GM23338 (cell line): ENCODE measurements around the gene XKR8. TPM values are rescaled to one million over a fixed set of nuclear protein-coding genes. Genes with fewer than 3 reads are reported as not detected.

Experiments
- ATAC-seq: fragments of 200-7000 bp; cut with Tn5 transposase; 3 replicates; pipeline ENCODE4 v1.9.1; 2020
- DNase-seq: peaks from one replicate; pipeline ENCODE4 v3.0.0-alpha.2; 2015; ENCODE audit warnings: low spot score
- H2AFZ ChIP-seq: fragments of 200-600 bp; sonication (generic); 2 replicates; pipeline ENCODE4 v1.8.0; 2016; ENCODE audit warnings: antibody characterized with exemption, mild to moderate bottlenecking, moderate library complexity
- H3F3A ChIP-seq: fragments of 200-600 bp; sonication (generic); replicated peaks from 2 replicates; pipeline ENCODE4 v1.8.0; 2017; ENCODE audit warnings: antibody characterized with exemption, mixed run types, low read depth
- H3K27ac ChIP-seq: fragments of 200-600 bp; sonication (generic); 2 replicates; pipeline ENCODE4 v1.6.1; 2016; ENCODE audit warnings: low read depth
- H3K27me3 ChIP-seq: fragments of 200-600 bp; sonication (generic); 2 replicates; pipeline ENCODE4 v1.8.0; 2016; ENCODE audit warnings: mild to moderate bottlenecking, mixed run types, moderate library complexity; ENCODE audit not compliant: insufficient read depth
- H3K36me3 ChIP-seq: fragments of 200-600 bp; sonication (generic); 2 replicates; pipeline ENCODE4 v1.8.0; 2016; ENCODE audit warnings: mild to moderate bottlenecking; ENCODE audit not compliant: insufficient read depth
- H3K4me1 ChIP-seq: fragments of 200-600 bp; sonication (generic); 2 replicates; pipeline ENCODE4 v1.8.0; 2016; ENCODE audit warnings: mild to moderate bottlenecking, moderate library complexity; ENCODE audit not compliant: insufficient read depth
- H3K4me2 ChIP-seq: fragments of 200-600 bp; sonication (generic); 2 replicates; pipeline ENCODE4 v1.7.1; 2017; ENCODE audit warnings: mixed run types
- H3K4me3 ChIP-seq: fragments of 200-600 bp; sonication (generic); 2 replicates; pipeline ENCODE4 v1.6.1; 2016; ENCODE audit warnings: mixed run types
- H3K79me2 ChIP-seq: fragments of 200-600 bp; sonication (generic); replicated peaks from 2 replicates; pipeline ENCODE4 v1.8.0; 2017; ENCODE audit warnings: mild to moderate bottlenecking; ENCODE audit not compliant: insufficient read depth
- H3K9me2 ChIP-seq: fragments of 200-600 bp; sonication (generic); 2 replicates; pipeline ENCODE4 v1.8.0; 2017; ENCODE audit not compliant: insufficient read depth
- H4K20me1 ChIP-seq: fragments of 200-600 bp; sonication (generic); replicated peaks from 2 replicates; pipeline ENCODE4 v1.8.0; 2017; ENCODE audit warnings: mild to moderate bottlenecking; ENCODE audit not compliant: insufficient read depth
- H3K27ac Mint-ChIP-seq: 2 replicates; pipeline ENCODE4 v1.8.0; 2020; ENCODE audit warnings: inconsistent platforms, mild to moderate bottlenecking, moderate library complexity, mixed read lengths
- H3K27me3 Mint-ChIP-seq: 3 replicates; pipeline ENCODE4 v1.8.0; 2022; ENCODE audit warnings: low read depth, mild to moderate bottlenecking, moderate library complexity, mixed read lengths, inconsistent platforms; ENCODE audit not compliant: insufficient read depth, poor library complexity
- H3K36me3 Mint-ChIP-seq: 3 replicates; pipeline ENCODE4 v1.8.0; 2021; ENCODE audit warnings: low read depth, mild to moderate bottlenecking, inconsistent platforms, moderate library complexity, mixed read lengths
- H3K4me1 Mint-ChIP-seq: 3 replicates; pipeline ENCODE4 v1.8.0; 2020; ENCODE audit warnings: mild to moderate bottlenecking, inconsistent platforms, mixed read lengths
- H3K4me3 Mint-ChIP-seq: 3 replicates; pipeline ENCODE4 v1.8.0; 2021; ENCODE audit warnings: moderate library complexity, mild to moderate bottlenecking, inconsistent platforms, mixed read lengths
- H3K9me3 Mint-ChIP-seq: 3 replicates; pipeline ENCODE4 v1.8.0; 2020; ENCODE audit warnings: moderate library complexity, mild to moderate bottlenecking, inconsistent platforms, mixed read lengths
- CREB1 ChIP-seq: fragments of 250-450 bp; sonication (Bioruptor Pico); IDR thresholded peaks from 2 replicates; pipeline ENCODE4 v1.5.0; 2020; ENCODE audit warnings: low read depth, mild to moderate bottlenecking, moderate library complexity
- ETS1 ChIP-seq: IDR thresholded peaks from 2 replicates; pipeline ENCODE4 v1.6.1; 2016; ENCODE audit warnings: antibody characterized with exemption
- EZH2 ChIP-seq: fragments of 200-600 bp; sonication (generic); IDR thresholded peaks from one replicate; pipeline ENCODE4 v1.8.0; 2017; ENCODE audit warnings: antibody characterized with exemption, mild to moderate bottlenecking, low read depth; ENCODE audit not compliant: unreplicated experiment
- EZH2phosphoT487 ChIP-seq: fragments of 200-600 bp; sonication (generic); IDR thresholded peaks from one replicate; pipeline ENCODE4 v1.8.1; 2018; ENCODE audit warnings: antibody characterized with exemption; ENCODE audit not compliant: unreplicated experiment
- JUNB ChIP-seq: IDR thresholded peaks from one replicate; pipeline ENCODE4 v1.6.1; 2016; ENCODE audit warnings: antibody characterized with exemption; ENCODE audit not compliant: unreplicated experiment
- NANOG ChIP-seq: IDR thresholded peaks from 2 replicates; pipeline ENCODE4 v1.6.1; 2016; ENCODE audit warnings: antibody characterized with exemption, borderline replicate concordance
- STAT1 ChIP-seq: IDR thresholded peaks from one replicate; pipeline ENCODE4 v1.6.1; 2016; ENCODE audit warnings: antibody characterized with exemption; ENCODE audit not compliant: unreplicated experiment
- ZNF114 ChIP-seq: fragments of 250-450 bp; sonication (Bioruptor Pico); IDR thresholded peaks from 2 replicates; pipeline ENCODE4 v1.5.0; 2020; ENCODE audit warnings: mild to moderate bottlenecking, moderate library complexity
- ZNF331 ChIP-seq: fragments of 250-450 bp; sonication (Bioruptor Pico); IDR thresholded peaks from 2 replicates; pipeline ENCODE4 v1.5.0; 2020; ENCODE audit warnings: low read depth, mild to moderate bottlenecking, moderate library complexity
- polyA plus RNA-seq: library from polyadenylated mRNA; unstranded; fragments of >200 nt; fragmentation: Nextera tagmentation; extraction: Ambion mirVana; gene quantifications from 2 replicates; pipeline ENCODE4 v1.2.1, GENCODE V29; 2016
- total RNA-seq: library from RNA; depleted of rRNA; stranded (reverse); fragments of >200 nt; shearing (Covaris generic); gene quantifications from 2 replicates; pipeline ENCODE4 v1.2.3, GENCODE V29; 2014
- TF ChIP-seq, protein P1 (sequence below), 2 experiments: fragments of 200-600 bp in 1 of 2; sonication (generic) in 1 of 2; conservative IDR thresholded peaks; 2 replicates each; pipeline versions ENCODE4 v1.5.1 to v1.6.1; 2016 to 2017; ENCODE audit warnings: antibody characterized with exemption in 2 of 2, low read depth in 2 of 2, mild to moderate bottlenecking in 2 of 2, moderate library complexity in 1 of 2
- TF ChIP-seq, protein P2 (sequence below): fragments of 250-450 bp; sonication (Bioruptor Pico); IDR thresholded peaks from 2 replicates; pipeline ENCODE4 v1.5.0; 2020; ENCODE audit warnings: mild to moderate bottlenecking, moderate library complexity

XKR8 gene
- total and polyA plus RNA-seq, 2 experiments from 2014 or later = 8.2 to 13.1 TPM

DNA sequence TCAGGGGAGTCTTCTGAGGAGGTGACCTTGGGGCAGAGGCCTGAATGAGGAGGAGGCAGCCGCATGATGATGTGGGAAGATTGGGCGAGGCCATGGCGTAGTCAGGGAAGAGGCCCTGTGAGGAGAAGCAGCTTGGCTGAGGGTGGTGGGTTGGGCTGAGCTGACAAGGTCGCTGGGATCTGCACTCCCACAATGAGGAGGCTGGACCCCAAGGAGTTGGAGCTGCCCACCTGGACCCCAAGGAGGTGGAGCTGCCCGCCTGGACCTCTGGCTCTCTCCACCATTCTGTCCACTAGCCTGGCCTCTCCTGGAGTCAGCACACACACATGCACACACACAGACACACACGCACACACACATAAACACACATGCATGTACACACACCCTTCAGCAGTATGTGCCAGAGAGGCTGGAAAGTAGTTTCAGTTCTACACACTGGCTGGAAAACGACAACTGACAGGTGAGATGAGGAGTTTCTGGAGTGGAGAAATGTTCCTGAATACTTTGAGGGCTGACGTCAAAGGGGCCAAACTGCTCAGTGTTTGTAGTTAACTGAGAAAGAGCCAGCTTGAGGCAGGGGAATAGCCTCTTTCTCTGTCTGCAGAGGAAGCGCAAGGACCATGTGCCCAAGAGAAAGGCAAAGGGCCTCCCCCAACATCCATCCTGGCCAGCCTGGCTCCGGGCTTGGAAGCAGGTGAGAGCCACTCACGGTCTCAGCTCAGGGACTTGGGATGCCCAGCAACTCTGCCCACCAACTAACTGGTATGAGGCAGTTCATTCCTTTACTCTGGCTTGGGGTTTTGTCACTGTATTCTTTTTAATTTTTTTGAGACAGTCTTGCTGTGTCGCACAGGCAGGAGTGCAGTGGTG, 17.9 kb upstream of the XKR8 start (continued):
- TF ChIP-seq STAT1 = no peak
- no peak for TF ChIP-seq ETS1
- TF ChIP-seq ZNF331 = no peak
- no peak for TF ChIP-seq CREB1 (CRISPR knock-in tag)
- TF ChIP-seq EZH2phosphoT487 = no peak
- no peak for TF ChIP-seq ZNF114 (CRISPR knock-in tag)
- TF ChIP-seq, protein P1, sequence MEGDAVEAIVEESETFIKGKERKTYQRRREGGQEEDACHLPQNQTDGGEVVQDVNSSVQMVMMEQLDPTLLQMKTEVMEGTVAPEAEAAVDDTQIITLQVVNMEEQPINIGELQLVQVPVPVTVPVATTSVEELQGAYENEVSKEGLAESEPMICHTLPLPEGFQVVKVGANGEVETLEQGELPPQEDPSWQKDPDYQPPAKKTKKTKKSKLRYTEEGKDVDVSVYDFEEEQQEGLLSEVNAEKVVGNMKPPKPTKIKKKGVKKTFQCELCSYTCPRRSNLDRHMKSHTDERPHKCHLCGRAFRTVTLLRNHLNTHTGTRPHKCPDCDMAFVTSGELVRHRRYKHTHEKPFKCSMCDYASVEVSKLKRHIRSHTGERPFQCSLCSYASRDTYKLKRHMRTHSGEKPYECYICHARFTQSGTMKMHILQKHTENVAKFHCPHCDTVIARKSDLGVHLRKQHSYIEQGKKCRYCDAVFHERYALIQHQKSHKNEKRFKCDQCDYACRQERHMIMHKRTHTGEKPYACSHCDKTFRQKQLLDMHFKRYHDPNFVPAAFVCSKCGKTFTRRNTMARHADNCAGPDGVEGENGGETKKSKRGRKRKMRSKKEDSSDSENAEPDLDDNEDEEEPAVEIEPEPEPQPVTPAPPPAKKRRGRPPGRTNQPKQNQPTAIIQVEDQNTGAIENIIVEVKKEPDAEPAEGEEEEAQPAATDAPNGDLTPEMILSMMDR (conservative IDR thresholded peaks at IDR 0.05; ENCODE audit: low read depth in 2 of 2) = no peak
- TF ChIP-seq JUNB = no peak

DNA sequence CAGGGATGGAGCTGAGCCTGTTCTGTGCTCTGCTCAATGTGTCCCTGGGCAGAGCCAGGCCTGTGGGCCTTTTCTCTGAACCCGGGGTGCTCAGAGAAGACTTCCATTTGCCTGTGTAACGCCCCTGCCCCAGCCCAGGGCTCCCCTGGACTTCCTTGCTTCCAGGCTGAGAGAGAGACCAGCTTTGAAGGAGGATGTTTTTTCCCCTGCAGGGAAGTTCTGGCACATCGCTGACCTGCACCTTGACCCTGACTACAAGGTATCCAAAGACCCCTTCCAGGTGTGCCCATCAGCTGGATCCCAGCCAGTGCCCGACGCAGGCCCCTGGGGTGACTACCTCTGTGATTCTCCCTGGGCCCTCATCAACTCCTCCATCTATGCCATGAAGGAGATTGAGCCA, 14.8 kb upstream of the XKR8 start:
- Mint-ChIP-seq H3K27ac (no peak overlapping the region), H3K27me3 (no peaks in the 10 kb centered on the region), H3K9me3 (no peaks in the 10 kb centered on the region), H3K4me3 (no peak overlapping the region), H3K4me1 (peaks cover 8% of the 10 kb centered on the region; the same call in 2 of the 3 replicates), H3K36me3 (peaks cover 42% of the 10 kb centered on the region)
- Histone ChIP-seq H3K36me3 (peaks cover 25% of the 10 kb centered on the region), H3K79me2 (peaks cover 12% of the 10 kb centered on the region), H3F3A (no peaks in the 10 kb centered on the region), H3K27me3 (no peaks in the 10 kb centered on the region), H4K20me1 (peaks cover 6% of the 10 kb centered on the region), H3K27ac (no peak overlapping the region), H3K4me1 (peaks cover 5% of the 10 kb centered on the region; the same call in 1 of the 2 replicates), H3K9me2 (no peaks in the 10 kb centered on the region), H2AFZ (no peak overlapping the region), H3K4me2 (no peak overlapping the region), H3K4me3 (no peak overlapping the region)
- ATAC-seq (no peak), DNase-seq (no peak)
- TF ChIP-seq, protein P1 (conservative IDR thresholded peaks at IDR 0.05; ENCODE audit: low read depth in 2 of 2) = no peak
- TF ChIP-seq JUNB (no peak), EZH2phosphoT487 (no peak), NANOG (no peak), ZNF331 (no peak), EZH2 (no peak), CREB1 (CRISPR knock-in tag) (no peak)
- TF ChIP-seq, protein P2, sequence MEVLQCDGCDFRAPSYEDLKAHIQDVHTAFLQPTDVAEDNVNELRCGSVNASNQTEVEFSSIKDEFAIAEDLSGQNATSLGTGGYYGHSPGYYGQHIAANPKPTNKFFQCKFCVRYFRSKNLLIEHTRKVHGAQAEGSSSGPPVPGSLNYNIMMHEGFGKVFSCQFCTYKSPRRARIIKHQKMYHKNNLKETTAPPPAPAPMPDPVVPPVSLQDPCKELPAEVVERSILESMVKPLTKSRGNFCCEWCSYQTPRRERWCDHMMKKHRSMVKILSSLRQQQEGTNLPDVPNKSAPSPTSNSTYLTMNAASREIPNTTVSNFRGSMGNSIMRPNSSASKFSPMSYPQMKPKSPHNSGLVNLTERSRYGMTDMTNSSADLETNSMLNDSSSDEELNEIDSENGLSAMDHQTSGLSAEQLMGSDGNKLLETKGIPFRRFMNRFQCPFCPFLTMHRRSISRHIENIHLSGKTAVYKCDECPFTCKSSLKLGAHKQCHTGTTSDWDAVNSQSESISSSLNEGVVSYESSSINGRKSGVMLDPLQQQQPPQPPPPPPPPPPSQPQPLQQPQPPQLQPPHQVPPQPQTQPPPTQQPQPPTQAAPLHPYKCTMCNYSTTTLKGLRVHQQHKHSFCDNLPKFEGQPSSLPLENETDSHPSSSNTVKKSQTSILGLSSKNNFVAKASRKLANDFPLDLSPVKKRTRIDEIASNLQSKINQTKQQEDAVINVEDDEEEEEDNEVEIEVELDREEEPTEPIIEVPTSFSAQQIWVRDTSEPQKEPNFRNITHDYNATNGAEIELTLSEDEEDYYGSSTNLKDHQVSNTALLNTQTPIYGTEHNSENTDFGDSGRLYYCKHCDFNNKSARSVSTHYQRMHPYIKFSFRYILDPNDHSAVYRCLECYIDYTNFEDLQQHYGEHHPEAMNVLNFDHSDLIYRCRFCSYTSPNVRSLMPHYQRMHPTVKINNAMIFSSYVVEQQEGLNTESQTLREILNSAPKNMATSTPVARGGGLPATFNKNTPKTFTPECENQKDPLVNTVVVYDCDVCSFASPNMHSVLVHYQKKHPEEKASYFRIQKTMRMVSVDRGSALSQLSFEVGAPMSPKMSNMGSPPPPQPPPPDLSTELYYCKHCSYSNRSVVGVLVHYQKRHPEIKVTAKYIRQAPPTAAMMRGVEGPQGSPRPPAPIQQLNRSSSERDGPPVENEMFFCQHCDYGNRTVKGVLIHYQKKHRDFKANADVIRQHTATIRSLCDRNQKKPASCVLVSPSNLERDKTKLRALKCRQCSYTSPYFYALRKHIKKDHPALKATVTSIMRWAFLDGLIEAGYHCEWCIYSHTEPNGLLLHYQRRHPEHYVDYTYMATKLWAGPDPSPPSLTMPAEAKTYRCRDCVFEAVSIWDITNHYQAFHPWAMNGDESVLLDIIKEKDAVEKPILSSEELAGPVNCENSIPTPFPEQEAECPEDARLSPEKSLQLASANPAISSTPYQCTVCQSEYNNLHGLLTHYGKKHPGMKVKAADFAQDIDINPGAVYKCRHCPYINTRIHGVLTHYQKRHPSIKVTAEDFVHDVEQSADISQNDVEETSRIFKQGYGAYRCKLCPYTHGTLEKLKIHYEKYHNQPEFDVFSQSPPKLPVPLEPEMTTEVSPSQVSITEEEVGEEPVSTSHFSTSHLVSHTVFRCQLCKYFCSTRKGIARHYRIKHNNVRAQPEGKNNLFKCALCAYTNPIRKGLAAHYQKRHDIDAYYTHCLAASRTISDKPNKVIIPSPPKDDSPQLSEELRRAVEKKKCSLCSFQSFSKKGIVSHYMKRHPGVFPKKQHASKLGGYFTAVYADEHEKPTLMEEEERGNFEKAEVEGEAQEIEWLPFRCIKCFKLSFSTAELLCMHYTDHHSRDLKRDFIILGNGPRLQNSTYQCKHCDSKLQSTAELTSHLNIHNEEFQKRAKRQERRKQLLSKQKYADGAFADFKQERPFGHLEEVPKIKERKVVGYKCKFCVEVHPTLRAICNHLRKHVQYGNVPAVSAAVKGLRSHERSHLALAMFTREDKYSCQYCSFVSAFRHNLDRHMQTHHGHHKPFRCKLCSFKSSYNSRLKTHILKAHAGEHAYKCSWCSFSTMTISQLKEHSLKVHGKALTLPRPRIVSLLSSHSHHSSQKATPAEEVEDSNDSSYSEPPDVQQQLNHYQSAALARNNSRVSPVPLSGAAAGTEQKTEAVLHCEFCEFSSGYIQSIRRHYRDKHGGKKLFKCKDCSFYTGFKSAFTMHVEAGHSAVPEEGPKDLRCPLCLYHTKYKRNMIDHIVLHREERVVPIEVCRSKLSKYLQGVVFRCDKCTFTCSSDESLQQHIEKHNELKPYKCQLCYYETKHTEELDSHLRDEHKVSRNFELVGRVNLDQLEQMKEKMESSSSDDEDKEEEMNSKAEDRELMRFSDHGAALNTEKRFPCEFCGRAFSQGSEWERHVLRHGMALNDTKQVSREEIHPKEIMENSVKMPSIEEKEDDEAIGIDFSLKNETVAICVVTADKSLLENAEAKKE (CRISPR knock-in tag) = no peak
